GM23338 (cell line): ENCODE measurements around the gene DEFB123. TPM values are rescaled to one million over a fixed set of nuclear protein-coding genes. Genes with fewer than 3 reads are reported as not detected.

Experiments used
- ATAC-seq: fragments of 200-7000 bp; cut with Tn5 transposase; 3 replicates; pipeline ENCODE4 v1.9.1; 2020
- DNase-seq: peaks from one replicate; pipeline ENCODE4 v3.0.0-alpha.2; 2015; ENCODE audit warnings: low spot score
- H2AFZ ChIP-seq: fragments of 200-600 bp; sonication (generic); 2 replicates; pipeline ENCODE4 v1.8.0; 2016; ENCODE audit warnings: antibody characterized with exemption, mild to moderate bottlenecking, moderate library complexity
- H3F3A ChIP-seq: fragments of 200-600 bp; sonication (generic); replicated peaks from 2 replicates; pipeline ENCODE4 v1.8.0; 2017; ENCODE audit warnings: antibody characterized with exemption, mixed run types, low read depth
- H3K27ac ChIP-seq: fragments of 200-600 bp; sonication (generic); 2 replicates; pipeline ENCODE4 v1.6.1; 2016; ENCODE audit warnings: low read depth
- H3K27me3 ChIP-seq: fragments of 200-600 bp; sonication (generic); 2 replicates; pipeline ENCODE4 v1.8.0; 2016; ENCODE audit warnings: mild to moderate bottlenecking, mixed run types, moderate library complexity; ENCODE audit not compliant: insufficient read depth
- H3K36me3 ChIP-seq: fragments of 200-600 bp; sonication (generic); 2 replicates; pipeline ENCODE4 v1.8.0; 2016; ENCODE audit warnings: mild to moderate bottlenecking; ENCODE audit not compliant: insufficient read depth
- H3K4me1 ChIP-seq: fragments of 200-600 bp; sonication (generic); 2 replicates; pipeline ENCODE4 v1.8.0; 2016; ENCODE audit warnings: mild to moderate bottlenecking, moderate library complexity; ENCODE audit not compliant: insufficient read depth
- H3K4me2 ChIP-seq: fragments of 200-600 bp; sonication (generic); 2 replicates; pipeline ENCODE4 v1.7.1; 2017; ENCODE audit warnings: mixed run types
- H3K4me3 ChIP-seq: fragments of 200-600 bp; sonication (generic); 2 replicates; pipeline ENCODE4 v1.6.1; 2016; ENCODE audit warnings: mixed run types
- H3K79me2 ChIP-seq: fragments of 200-600 bp; sonication (generic); replicated peaks from 2 replicates; pipeline ENCODE4 v1.8.0; 2017; ENCODE audit warnings: mild to moderate bottlenecking; ENCODE audit not compliant: insufficient read depth
- H3K9me2 ChIP-seq: fragments of 200-600 bp; sonication (generic); 2 replicates; pipeline ENCODE4 v1.8.0; 2017; ENCODE audit not compliant: insufficient read depth
- H4K20me1 ChIP-seq: fragments of 200-600 bp; sonication (generic); replicated peaks from 2 replicates; pipeline ENCODE4 v1.8.0; 2017; ENCODE audit warnings: mild to moderate bottlenecking; ENCODE audit not compliant: insufficient read depth
- H3K27ac Mint-ChIP-seq: 2 replicates; pipeline ENCODE4 v1.8.0; 2020; ENCODE audit warnings: inconsistent platforms, mild to moderate bottlenecking, moderate library complexity, mixed read lengths
- H3K27me3 Mint-ChIP-seq: 3 replicates; pipeline ENCODE4 v1.8.0; 2022; ENCODE audit warnings: low read depth, mild to moderate bottlenecking, moderate library complexity, mixed read lengths, inconsistent platforms; ENCODE audit not compliant: insufficient read depth, poor library complexity
- H3K36me3 Mint-ChIP-seq: 3 replicates; pipeline ENCODE4 v1.8.0; 2021; ENCODE audit warnings: low read depth, mild to moderate bottlenecking, inconsistent platforms, moderate library complexity, mixed read lengths
- H3K4me1 Mint-ChIP-seq: 3 replicates; pipeline ENCODE4 v1.8.0; 2020; ENCODE audit warnings: mild to moderate bottlenecking, inconsistent platforms, mixed read lengths
- H3K4me3 Mint-ChIP-seq: 3 replicates; pipeline ENCODE4 v1.8.0; 2021; ENCODE audit warnings: moderate library complexity, mild to moderate bottlenecking, inconsistent platforms, mixed read lengths
- H3K9me3 Mint-ChIP-seq: 3 replicates; pipeline ENCODE4 v1.8.0; 2020; ENCODE audit warnings: moderate library complexity, mild to moderate bottlenecking, inconsistent platforms, mixed read lengths
- CTCF ChIP-seq, 2 experiments: fragments of 200-600 bp in 1 of 2; sonication (generic) in 1 of 2; conservative IDR thresholded peaks; 2 replicates each; pipeline versions ENCODE4 v1.5.1 to v1.6.1; 2016 to 2017; ENCODE audit warnings: antibody characterized with exemption in 2 of 2, low read depth in 2 of 2, mild to moderate bottlenecking in 2 of 2, moderate library complexity in 1 of 2
- EZH2 ChIP-seq: fragments of 200-600 bp; sonication (generic); IDR thresholded peaks from one replicate; pipeline ENCODE4 v1.8.0; 2017; ENCODE audit warnings: antibody characterized with exemption, mild to moderate bottlenecking, low read depth; ENCODE audit not compliant: unreplicated experiment
- EZH2phosphoT487 ChIP-seq: fragments of 200-600 bp; sonication (generic); IDR thresholded peaks from one replicate; pipeline ENCODE4 v1.8.1; 2018; ENCODE audit warnings: antibody characterized with exemption; ENCODE audit not compliant: unreplicated experiment
- JUNB ChIP-seq: IDR thresholded peaks from one replicate; pipeline ENCODE4 v1.6.1; 2016; ENCODE audit warnings: antibody characterized with exemption; ENCODE audit not compliant: unreplicated experiment
- REST ChIP-seq: IDR thresholded peaks from one replicate; pipeline ENCODE4 v1.6.1; 2018; ENCODE audit warnings: antibody characterized with exemption; ENCODE audit not compliant: unreplicated experiment
- STAT1 ChIP-seq: IDR thresholded peaks from one replicate; pipeline ENCODE4 v1.6.1; 2016; ENCODE audit warnings: antibody characterized with exemption; ENCODE audit not compliant: unreplicated experiment
- ZNF114 ChIP-seq: fragments of 250-450 bp; sonication (Bioruptor Pico); IDR thresholded peaks from 2 replicates; pipeline ENCODE4 v1.5.0; 2020; ENCODE audit warnings: mild to moderate bottlenecking, moderate library complexity
- polyA plus RNA-seq: library from polyadenylated mRNA; unstranded; fragments of >200 nt; fragmentation: Nextera tagmentation; extraction: Ambion mirVana; gene quantifications from 2 replicates; pipeline ENCODE4 v1.2.1, GENCODE V29; 2016
- total RNA-seq: library from RNA; depleted of rRNA; stranded (reverse); fragments of >200 nt; shearing (Covaris generic); gene quantifications from 2 replicates; pipeline ENCODE4 v1.2.3, GENCODE V29; 2014
- TF ChIP-seq, protein P1 (sequence below): fragments of 250-450 bp; sonication (Bioruptor Pico); IDR thresholded peaks from 2 replicates; pipeline ENCODE4 v1.5.0; 2020; ENCODE audit warnings: mild to moderate bottlenecking, moderate library complexity

DEFB123 gene
- total and polyA plus RNA-seq, 2 experiments from 2014 or later: not detected

GRCh38 chr20:31415653-31416052, 24.8 kb upstream of the DEFB123 start:
- DNase-seq (no peak), ATAC-seq (no peak)
- Histone ChIP-seq H2AFZ (no peak overlapping the region), H3K4me3 (no peak overlapping the region), H3K79me2 (no peaks in the 10 kb centered on the region), H4K20me1 (no peaks in the 10 kb centered on the region), H3K27ac (no peak overlapping the region), H3K36me3 (peaks cover 3% of the 10 kb centered on the region; the same call in 1 of the 2 replicates), H3K27me3 (no peaks in the 10 kb centered on the region), H3K9me2 (peaks cover 7% of the 10 kb centered on the region; the same call in 1 of the 2 replicates), H3F3A (no peaks in the 10 kb centered on the region), H3K4me2 (no peak overlapping the region), H3K4me1 (no peaks in the 10 kb centered on the region)
- Mint-ChIP-seq H3K4me1 (no peaks in the 10 kb centered on the region), H3K27me3 (peaks cover 4% of the 10 kb centered on the region), H3K36me3 (peaks cover 25% of the 10 kb centered on the region), H3K9me3 (peaks cover 96% of the 10 kb centered on the region; the same call in 2 of the 3 replicates), H3K27ac (no peak overlapping the region), H3K4me3 (no peak overlapping the region)
- no peak for TF ChIP-seq REST
- TF ChIP-seq STAT1: no peak
- no peak for TF ChIP-seq ZNF114 (CRISPR knock-in tag)
- TF ChIP-seq EZH2: no peak
- no peak for TF ChIP-seq JUNB
- TF ChIP-seq, protein P1, sequence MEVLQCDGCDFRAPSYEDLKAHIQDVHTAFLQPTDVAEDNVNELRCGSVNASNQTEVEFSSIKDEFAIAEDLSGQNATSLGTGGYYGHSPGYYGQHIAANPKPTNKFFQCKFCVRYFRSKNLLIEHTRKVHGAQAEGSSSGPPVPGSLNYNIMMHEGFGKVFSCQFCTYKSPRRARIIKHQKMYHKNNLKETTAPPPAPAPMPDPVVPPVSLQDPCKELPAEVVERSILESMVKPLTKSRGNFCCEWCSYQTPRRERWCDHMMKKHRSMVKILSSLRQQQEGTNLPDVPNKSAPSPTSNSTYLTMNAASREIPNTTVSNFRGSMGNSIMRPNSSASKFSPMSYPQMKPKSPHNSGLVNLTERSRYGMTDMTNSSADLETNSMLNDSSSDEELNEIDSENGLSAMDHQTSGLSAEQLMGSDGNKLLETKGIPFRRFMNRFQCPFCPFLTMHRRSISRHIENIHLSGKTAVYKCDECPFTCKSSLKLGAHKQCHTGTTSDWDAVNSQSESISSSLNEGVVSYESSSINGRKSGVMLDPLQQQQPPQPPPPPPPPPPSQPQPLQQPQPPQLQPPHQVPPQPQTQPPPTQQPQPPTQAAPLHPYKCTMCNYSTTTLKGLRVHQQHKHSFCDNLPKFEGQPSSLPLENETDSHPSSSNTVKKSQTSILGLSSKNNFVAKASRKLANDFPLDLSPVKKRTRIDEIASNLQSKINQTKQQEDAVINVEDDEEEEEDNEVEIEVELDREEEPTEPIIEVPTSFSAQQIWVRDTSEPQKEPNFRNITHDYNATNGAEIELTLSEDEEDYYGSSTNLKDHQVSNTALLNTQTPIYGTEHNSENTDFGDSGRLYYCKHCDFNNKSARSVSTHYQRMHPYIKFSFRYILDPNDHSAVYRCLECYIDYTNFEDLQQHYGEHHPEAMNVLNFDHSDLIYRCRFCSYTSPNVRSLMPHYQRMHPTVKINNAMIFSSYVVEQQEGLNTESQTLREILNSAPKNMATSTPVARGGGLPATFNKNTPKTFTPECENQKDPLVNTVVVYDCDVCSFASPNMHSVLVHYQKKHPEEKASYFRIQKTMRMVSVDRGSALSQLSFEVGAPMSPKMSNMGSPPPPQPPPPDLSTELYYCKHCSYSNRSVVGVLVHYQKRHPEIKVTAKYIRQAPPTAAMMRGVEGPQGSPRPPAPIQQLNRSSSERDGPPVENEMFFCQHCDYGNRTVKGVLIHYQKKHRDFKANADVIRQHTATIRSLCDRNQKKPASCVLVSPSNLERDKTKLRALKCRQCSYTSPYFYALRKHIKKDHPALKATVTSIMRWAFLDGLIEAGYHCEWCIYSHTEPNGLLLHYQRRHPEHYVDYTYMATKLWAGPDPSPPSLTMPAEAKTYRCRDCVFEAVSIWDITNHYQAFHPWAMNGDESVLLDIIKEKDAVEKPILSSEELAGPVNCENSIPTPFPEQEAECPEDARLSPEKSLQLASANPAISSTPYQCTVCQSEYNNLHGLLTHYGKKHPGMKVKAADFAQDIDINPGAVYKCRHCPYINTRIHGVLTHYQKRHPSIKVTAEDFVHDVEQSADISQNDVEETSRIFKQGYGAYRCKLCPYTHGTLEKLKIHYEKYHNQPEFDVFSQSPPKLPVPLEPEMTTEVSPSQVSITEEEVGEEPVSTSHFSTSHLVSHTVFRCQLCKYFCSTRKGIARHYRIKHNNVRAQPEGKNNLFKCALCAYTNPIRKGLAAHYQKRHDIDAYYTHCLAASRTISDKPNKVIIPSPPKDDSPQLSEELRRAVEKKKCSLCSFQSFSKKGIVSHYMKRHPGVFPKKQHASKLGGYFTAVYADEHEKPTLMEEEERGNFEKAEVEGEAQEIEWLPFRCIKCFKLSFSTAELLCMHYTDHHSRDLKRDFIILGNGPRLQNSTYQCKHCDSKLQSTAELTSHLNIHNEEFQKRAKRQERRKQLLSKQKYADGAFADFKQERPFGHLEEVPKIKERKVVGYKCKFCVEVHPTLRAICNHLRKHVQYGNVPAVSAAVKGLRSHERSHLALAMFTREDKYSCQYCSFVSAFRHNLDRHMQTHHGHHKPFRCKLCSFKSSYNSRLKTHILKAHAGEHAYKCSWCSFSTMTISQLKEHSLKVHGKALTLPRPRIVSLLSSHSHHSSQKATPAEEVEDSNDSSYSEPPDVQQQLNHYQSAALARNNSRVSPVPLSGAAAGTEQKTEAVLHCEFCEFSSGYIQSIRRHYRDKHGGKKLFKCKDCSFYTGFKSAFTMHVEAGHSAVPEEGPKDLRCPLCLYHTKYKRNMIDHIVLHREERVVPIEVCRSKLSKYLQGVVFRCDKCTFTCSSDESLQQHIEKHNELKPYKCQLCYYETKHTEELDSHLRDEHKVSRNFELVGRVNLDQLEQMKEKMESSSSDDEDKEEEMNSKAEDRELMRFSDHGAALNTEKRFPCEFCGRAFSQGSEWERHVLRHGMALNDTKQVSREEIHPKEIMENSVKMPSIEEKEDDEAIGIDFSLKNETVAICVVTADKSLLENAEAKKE (CRISPR knock-in tag): no peak
- TF ChIP-seq EZH2phosphoT487: no peak
- no peak for TF ChIP-seq CTCF (conservative IDR thresholded peaks at IDR 0.05; ENCODE audit: low read depth in 2 of 2)
